Neural crest cell (in vitro differentiated cells): Measurements from ENCODE around the gene CYP4F11. TPM values are rescaled to one million over a fixed set of nuclear protein-coding genes. Genes with fewer than 3 reads are reported as not detected.

Source experiments
- DNase-seq: peaks from one replicate; pipeline ENCODE4 v3.0.0; 2021; ENCODE audit warnings: low read depth, mixed read lengths, low spot score
- H3K27ac Mint-ChIP-seq: one replicate; pipeline ENCODE4 v1.8.0; 2021; ENCODE audit warnings: mild to moderate bottlenecking, mixed read lengths; ENCODE audit not compliant: unreplicated experiment
- H3K27me3 Mint-ChIP-seq: 2 replicates; pipeline ENCODE4 v1.8.0; 2021; ENCODE audit warnings: low read depth, mild to moderate bottlenecking, mixed read lengths
- H3K36me3 Mint-ChIP-seq: 2 replicates; pipeline ENCODE4 v1.8.0; 2021; ENCODE audit warnings: low read depth, mild to moderate bottlenecking, mixed read lengths
- H3K4me1 Mint-ChIP-seq: 2 replicates; pipeline ENCODE4 v1.8.0; 2021; ENCODE audit warnings: mixed read lengths
- H3K4me3 Mint-ChIP-seq: one replicate; pipeline ENCODE4 v1.8.0; 2021; ENCODE audit warnings: mild to moderate bottlenecking, mixed read lengths
- H3K9me3 Mint-ChIP-seq: 2 replicates; pipeline ENCODE4 v1.8.0; 2021; ENCODE audit warnings: mixed read lengths
- total RNA-seq: library from RNA; stranded (reverse); gene quantifications from 2 replicates; pipeline ENCODE4 v1.2.1, GENCODE V29; 2021
- TF ChIP-seq, protein P1 (sequence below): fragments of 200-600 bp; sonication (generic); conservative IDR thresholded peaks from 2 replicates; pipeline ENCODE4 v1.5.0; 2021; ENCODE audit warnings: antibody characterized with exemption, mild to moderate bottlenecking

Gene CYP4F11
- total RNA-seq, 1 donor from 2014 or later = not detected

GRCh38 chr19:15862444-15862843, 71.9 kb downstream of the CYP4F11 start:
- no peak for DNase-seq
- Mint-ChIP-seq H3K27ac (no peak overlapping the region), H3K9me3 (peaks cover 6% of the 10 kb centered on the region), H3K27me3 (no peaks in the 10 kb centered on the region), H3K4me1 (no peaks in the 10 kb centered on the region), H3K36me3 (no peaks in the 10 kb centered on the region), H3K4me3 (no peak overlapping the region)
- TF ChIP-seq, protein P1, sequence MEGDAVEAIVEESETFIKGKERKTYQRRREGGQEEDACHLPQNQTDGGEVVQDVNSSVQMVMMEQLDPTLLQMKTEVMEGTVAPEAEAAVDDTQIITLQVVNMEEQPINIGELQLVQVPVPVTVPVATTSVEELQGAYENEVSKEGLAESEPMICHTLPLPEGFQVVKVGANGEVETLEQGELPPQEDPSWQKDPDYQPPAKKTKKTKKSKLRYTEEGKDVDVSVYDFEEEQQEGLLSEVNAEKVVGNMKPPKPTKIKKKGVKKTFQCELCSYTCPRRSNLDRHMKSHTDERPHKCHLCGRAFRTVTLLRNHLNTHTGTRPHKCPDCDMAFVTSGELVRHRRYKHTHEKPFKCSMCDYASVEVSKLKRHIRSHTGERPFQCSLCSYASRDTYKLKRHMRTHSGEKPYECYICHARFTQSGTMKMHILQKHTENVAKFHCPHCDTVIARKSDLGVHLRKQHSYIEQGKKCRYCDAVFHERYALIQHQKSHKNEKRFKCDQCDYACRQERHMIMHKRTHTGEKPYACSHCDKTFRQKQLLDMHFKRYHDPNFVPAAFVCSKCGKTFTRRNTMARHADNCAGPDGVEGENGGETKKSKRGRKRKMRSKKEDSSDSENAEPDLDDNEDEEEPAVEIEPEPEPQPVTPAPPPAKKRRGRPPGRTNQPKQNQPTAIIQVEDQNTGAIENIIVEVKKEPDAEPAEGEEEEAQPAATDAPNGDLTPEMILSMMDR = no peak

Other genes starting within 250 kb of the CYP4F11 start
- not detected in 2 replicates for gene OR10H2, start 206.5 kb downstream of the CYP4F11 start, total RNA-seq
- gene OR10H3, start 196.5 kb downstream of the CYP4F11 start, total RNA-seq = not detected in 2 replicates
- not detected in 2 replicates for gene OR10H5, start 146.9 kb downstream of the CYP4F11 start, total RNA-seq
- not detected in 2 replicates for gene OR10H1, start 118.9 kb downstream of the CYP4F11 start, total RNA-seq
- gene CYP4F2, start 36.5 kb downstream of the CYP4F11 start, total RNA-seq = not detected in 2 replicates
- gene OR10H4, start 14.5 kb upstream of the CYP4F11 start, total RNA-seq = not detected in 2 replicates
- 357 and 373 TPM in 2 replicates for gene TPM4, start 142.0 kb upstream of the CYP4F11 start, total RNA-seq
- 88.9 and 95.5 TPM in 2 replicates for gene RAB8A, start 177.4 kb upstream of the CYP4F11 start, total RNA-seq
- not detected in 2 replicates for gene HSH2D, start 209.2 kb upstream of the CYP4F11 start, total RNA-seq
- gene CIB3, start 239.0 kb upstream of the CYP4F11 start, total RNA-seq = not detected in 2 replicates